Nephron progenitor cell (in vitro differentiated cells): ENCODE data around the gene PHF2.
A peak's percentile ranks its signal among the peaks of the same experiment; 100 is the strongest.

Experiments used
- DNase-seq: peaks from one replicate; pipeline ENCODE4 v3.0.0; 2021
- H3K27ac Mint-ChIP-seq: 2 replicates; pipeline ENCODE4 v1.8.0; 2021; ENCODE audit warnings: mild to moderate bottlenecking, moderate library complexity, mixed read lengths
- H3K27me3 Mint-ChIP-seq: 2 replicates; pipeline ENCODE4 v1.8.0; 2021; ENCODE audit warnings: mild to moderate bottlenecking, low read depth, mixed read lengths; ENCODE audit not compliant: poor library complexity
- H3K36me3 Mint-ChIP-seq: 2 replicates; pipeline ENCODE4 v1.8.0; 2021; ENCODE audit warnings: low read depth, mixed read lengths
- H3K4me1 Mint-ChIP-seq: 2 replicates; pipeline ENCODE4 v1.8.0; 2021; ENCODE audit warnings: mixed read lengths
- H3K4me3 Mint-ChIP-seq: 2 replicates; pipeline ENCODE4 v1.8.0; 2021; ENCODE audit warnings: mild to moderate bottlenecking, moderate library complexity, mixed read lengths
- H3K9me3 Mint-ChIP-seq: 2 replicates; pipeline ENCODE4 v1.8.0; 2021; ENCODE audit warnings: mild to moderate bottlenecking, moderate library complexity, mixed read lengths
- TF ChIP-seq, protein P1 (sequence below): fragments of 200-600 bp; sonication (generic); IDR thresholded peaks from 2 replicates; pipeline ENCODE4 v1.5.0; 2021; ENCODE audit warnings: antibody characterized with exemption

The PHF2 gene

DNA sequence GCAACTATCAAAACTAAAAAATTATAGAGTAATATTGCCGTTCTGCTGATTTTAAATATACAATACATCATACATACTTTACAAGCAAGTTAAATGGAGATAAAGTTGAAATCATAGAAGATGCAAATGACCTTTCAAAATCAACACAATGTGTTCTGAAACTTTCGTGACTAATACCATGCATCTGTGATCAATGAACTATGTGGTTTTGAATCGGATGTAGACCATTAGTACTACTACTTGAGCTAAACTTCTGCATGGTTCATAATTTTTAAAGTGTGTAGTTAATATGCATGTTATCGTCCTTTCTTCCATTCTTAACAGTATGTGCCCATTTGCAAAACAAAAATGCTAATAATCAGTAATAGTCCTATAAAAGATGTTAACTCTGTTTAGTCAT lies 11.3 kb upstream of the PHF2 start:
- H3K4me1 Mint-ChIP-seq = peaks cover 19% of the 10 kb centered on the region
- H3K9me3 Mint-ChIP-seq = peaks cover under 1% of the 10 kb centered on the region
- no peak for DNase-seq
- H3K27me3 Mint-ChIP-seq = no peaks in the 10 kb centered on the region
- H3K36me3 Mint-ChIP-seq = peaks cover 23% of the 10 kb centered on the region
- TF ChIP-seq, protein P1, sequence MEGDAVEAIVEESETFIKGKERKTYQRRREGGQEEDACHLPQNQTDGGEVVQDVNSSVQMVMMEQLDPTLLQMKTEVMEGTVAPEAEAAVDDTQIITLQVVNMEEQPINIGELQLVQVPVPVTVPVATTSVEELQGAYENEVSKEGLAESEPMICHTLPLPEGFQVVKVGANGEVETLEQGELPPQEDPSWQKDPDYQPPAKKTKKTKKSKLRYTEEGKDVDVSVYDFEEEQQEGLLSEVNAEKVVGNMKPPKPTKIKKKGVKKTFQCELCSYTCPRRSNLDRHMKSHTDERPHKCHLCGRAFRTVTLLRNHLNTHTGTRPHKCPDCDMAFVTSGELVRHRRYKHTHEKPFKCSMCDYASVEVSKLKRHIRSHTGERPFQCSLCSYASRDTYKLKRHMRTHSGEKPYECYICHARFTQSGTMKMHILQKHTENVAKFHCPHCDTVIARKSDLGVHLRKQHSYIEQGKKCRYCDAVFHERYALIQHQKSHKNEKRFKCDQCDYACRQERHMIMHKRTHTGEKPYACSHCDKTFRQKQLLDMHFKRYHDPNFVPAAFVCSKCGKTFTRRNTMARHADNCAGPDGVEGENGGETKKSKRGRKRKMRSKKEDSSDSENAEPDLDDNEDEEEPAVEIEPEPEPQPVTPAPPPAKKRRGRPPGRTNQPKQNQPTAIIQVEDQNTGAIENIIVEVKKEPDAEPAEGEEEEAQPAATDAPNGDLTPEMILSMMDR = no peak
- H3K4me3 Mint-ChIP-seq = no peak overlapping the region
- H3K27ac Mint-ChIP-seq = no peak overlapping the region

DNA sequence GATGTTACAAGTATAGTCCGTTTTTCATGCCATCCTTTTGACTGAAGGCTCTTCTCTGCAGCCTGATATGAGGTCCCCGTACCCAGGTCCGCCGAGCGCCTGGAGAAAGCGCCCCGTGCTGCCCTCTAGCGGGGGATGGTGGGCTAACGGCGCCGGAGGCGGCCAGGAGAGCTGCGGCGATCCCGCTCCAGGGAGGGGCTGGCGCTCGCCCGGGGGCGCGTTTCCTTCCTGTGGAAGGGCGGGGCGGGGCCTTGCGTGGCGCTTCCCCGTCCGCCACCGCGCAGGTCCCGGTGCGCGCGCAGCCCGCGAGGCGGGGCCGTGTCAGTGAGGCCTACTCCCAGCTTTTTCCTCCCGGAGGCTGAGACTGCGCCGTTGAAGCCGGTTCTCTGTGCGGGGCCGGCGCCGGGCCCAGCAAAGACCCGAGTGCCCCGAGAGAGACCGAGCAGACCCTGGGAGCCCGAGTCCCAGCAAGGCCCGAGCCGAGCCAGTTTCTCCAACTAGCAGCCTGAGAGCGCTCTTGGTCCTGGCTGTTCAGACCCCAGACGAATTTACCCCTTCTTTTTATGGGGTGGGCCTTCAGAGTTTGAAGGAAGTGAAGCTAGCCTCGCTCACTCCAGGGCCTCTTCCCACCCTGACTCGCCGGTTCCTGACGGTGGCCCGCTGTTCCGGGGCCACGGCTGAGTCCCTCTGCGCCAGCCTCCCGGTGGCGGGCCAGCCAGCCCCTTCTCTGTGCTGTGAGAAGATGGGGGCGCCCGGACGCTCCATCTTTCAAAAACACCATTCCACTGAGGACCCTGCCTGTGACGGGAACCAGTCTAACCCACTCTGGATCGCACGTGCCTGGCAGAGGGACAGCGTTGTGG lies 9.7 kb upstream of the PHF2 start:
- H3K27ac Mint-ChIP-seq = peak overlapping the region; percentile 96
- peaks cover 37% of the 10 kb centered on the region for H3K36me3 Mint-ChIP-seq
- peak overlapping the region; percentile 82 for H3K4me3 Mint-ChIP-seq
- TF ChIP-seq, protein P1 = peak; percentile 87
- no peaks in the 10 kb centered on the region for H3K27me3 Mint-ChIP-seq
- DNase-seq = peak; percentile 100
- peaks cover 19% of the 10 kb centered on the region for H3K4me1 Mint-ChIP-seq
- H3K9me3 Mint-ChIP-seq = peaks cover 16% of the 10 kb centered on the region

DNA sequence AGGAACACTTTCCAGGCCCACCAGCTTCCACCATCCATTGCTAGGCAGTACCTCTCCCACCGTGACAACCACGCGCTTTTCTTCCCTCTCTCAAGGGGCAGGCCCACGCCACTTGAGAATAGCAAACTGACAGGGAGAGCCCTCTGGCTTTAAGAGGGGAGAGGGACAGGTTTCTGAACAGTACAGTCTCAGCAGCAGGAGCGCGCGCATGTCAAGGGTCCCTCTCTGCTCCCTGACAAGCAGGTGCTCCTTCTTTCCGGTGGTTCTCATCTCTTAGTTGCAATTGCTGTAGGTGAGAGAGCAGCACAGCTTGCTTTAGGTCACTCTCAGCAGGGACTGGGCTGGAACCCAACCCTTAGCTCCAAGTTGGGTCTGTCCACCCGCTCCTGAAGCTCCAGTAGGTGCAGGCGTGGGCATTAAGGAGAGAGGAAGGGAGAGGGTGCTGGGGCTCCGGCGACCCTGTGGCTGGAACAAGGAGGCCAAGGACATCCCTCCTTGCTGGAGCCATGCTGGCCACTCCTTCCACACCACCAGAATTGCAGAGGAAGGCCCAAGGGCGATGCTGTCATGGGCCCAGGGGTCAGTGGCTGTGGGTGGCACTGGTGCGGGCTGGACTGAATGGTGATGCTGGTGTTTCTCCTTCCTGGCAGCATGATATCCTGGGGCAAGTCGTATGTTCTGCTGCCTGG lies 9.0 kb upstream of the PHF2 start:
- no peaks in the 10 kb centered on the region for H3K27me3 Mint-ChIP-seq
- peak overlapping the region; percentile 82 for H3K4me3 Mint-ChIP-seq
- peaks cover 29% of the 10 kb centered on the region for H3K36me3 Mint-ChIP-seq
- H3K4me1 Mint-ChIP-seq = peaks cover 19% of the 10 kb centered on the region
- peaks cover 20% of the 10 kb centered on the region for H3K9me3 Mint-ChIP-seq
- peak overlapping the region; percentile 96 for H3K27ac Mint-ChIP-seq
- no peak for DNase-seq
- TF ChIP-seq, protein P1 = no peak

DNA sequence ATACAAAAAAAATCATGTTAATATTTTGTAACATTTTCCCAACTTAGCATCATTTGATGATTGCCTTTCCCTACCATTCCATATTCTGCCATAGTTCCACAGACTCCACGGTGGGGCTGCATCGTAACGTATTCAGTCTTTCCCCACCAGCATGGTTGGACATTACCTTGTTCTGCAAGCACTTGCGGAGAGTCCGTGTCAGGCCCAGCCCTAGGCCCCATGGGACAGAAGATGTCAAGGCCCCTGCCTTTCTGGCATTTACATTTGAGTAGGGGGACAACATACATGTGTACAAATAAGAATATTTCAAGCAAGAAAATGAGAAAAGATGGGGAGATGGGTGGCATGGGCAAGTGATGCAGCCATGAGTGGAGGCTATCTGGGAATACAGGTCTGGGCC lies 8.2 kb upstream of the PHF2 start:
- Mint-ChIP-seq H3K4me1 (peaks cover 19% of the 10 kb centered on the region), H3K27ac (peak overlapping the region; percentile 75), H3K27me3 (no peaks in the 10 kb centered on the region), H3K9me3 (peaks cover 20% of the 10 kb centered on the region), H3K36me3 (peaks cover 24% of the 10 kb centered on the region), H3K4me3 (no peak overlapping the region)
- no peak for DNase-seq
- TF ChIP-seq, protein P1 = no peak

DNA sequence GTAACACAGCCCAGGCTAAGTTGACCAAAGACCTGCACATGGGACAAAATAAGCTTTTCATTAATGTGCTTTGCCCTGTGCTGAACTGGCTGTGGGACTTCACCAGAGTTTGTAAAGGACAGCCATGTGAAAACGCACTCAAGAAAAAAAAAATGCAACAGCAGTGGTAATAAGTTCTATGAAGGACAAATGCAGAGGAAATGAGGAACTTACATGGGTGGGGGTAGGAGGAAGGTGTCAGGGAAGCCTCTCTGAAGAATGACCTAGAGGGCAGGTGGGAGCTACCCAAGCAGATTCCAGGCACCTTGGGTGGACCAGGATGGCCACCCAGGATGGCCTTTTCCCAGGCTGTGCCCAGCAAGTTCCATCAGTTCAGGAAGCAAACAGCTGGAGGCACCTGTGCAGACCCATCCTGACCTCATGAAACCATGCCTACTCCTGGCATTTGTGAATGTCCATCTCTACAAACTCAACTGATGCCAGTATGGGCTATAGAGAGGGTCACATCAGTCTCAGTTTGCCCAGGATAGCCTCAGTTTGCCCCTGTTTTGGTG lies 6.7 kb upstream of the PHF2 start:
- Mint-ChIP-seq H3K27ac (no peak overlapping the region), H3K4me3 (no peak overlapping the region), H3K27me3 (no peaks in the 10 kb centered on the region), H3K4me1 (peaks cover 21% of the 10 kb centered on the region), H3K9me3 (peaks cover 20% of the 10 kb centered on the region), H3K36me3 (peaks cover 15% of the 10 kb centered on the region)
- DNase-seq = no peak
- TF ChIP-seq, protein P1 = no peak
